Adrenal gland (tissue), 5 donors: ENCODE measurements around the gene ABCG2.

ENCODE experiments used
- POLR2A ChIP-seq, 2 donors: fragments of 450-650 bp; IDR thresholded peaks; one replicate each; pipeline ENCODE4 v1.6.1; 2017; ENCODE audit warnings: antibody characterized with exemption in 2 of 2, mild to moderate bottlenecking in 2 of 2, moderate library complexity in 1 of 2
- TF ChIP-seq, protein P1 (sequence below), 6 experiments: fragments of 450-650 bp in 4 of 6; fragments of 200-600 bp in 2 of 6; sonication (generic) in 1 of 6; IDR thresholded peaks; 1 replicate in 5 of 6; 2 replicates in 1 of 6; pipeline versions ENCODE4 v1.5.1 to v1.8.0; 2016 to 2021; ENCODE audit warnings: antibody characterized with exemption in 6 of 6, mild to moderate bottlenecking in 2 of 6, moderate library complexity in 1 of 6
- donor health status: DM: no; HTN: no; CAD: no.

DNA sequence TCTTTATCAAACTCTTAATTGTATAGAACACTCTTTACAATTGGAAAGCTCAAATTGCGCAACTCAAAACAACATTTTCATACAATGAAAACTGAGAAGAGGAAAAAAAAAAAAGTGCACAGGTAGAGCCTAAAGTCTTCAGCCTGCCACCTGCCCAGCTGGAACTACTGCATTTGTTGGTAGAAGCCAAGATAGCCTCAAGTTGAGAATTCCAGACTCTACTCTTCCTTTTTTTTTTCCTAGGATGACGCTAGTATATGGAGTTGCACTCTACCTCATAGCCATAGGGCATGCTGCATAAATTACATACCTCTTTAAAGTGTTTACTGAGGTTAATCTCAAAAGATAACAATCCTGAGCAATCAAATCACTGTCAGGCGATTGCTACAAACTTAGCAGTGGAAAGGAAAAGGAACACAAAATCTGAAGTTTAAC lies 13.6 kb downstream of the ABCG2 start:
- TF ChIP-seq, protein P1, sequence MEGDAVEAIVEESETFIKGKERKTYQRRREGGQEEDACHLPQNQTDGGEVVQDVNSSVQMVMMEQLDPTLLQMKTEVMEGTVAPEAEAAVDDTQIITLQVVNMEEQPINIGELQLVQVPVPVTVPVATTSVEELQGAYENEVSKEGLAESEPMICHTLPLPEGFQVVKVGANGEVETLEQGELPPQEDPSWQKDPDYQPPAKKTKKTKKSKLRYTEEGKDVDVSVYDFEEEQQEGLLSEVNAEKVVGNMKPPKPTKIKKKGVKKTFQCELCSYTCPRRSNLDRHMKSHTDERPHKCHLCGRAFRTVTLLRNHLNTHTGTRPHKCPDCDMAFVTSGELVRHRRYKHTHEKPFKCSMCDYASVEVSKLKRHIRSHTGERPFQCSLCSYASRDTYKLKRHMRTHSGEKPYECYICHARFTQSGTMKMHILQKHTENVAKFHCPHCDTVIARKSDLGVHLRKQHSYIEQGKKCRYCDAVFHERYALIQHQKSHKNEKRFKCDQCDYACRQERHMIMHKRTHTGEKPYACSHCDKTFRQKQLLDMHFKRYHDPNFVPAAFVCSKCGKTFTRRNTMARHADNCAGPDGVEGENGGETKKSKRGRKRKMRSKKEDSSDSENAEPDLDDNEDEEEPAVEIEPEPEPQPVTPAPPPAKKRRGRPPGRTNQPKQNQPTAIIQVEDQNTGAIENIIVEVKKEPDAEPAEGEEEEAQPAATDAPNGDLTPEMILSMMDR (IDR thresholded peaks at IDR 0.05) = no peak
- TF ChIP-seq POLR2A (IDR thresholded peaks at IDR 0.05) = no peak
